HUES6 (cell line): ENCODE data around the gene NIPAL4.
"Not testable (repeated sequence)": the region's sequence is repeated elsewhere in the genome, so short reads cannot be mapped to it uniquely, and the experiment has no call there.

Experiments
- H3K27ac ChIP-seq: 2 replicates; pipeline ENCODE4 v1.7.0; 2013; ENCODE audit warnings: low read depth, mild to moderate bottlenecking, low read length, inconsistent platforms
- H3K27me3 ChIP-seq: 2 replicates; pipeline ENCODE4 v1.6.1; 2013; ENCODE audit warnings: low read length; ENCODE audit not compliant: control insufficient read depth, insufficient read depth
- H3K36me3 ChIP-seq: 2 replicates; pipeline ENCODE4 v1.6.1; 2013; ENCODE audit warnings: low read length; ENCODE audit not compliant: control insufficient read depth, insufficient read depth
- H3K4me1 ChIP-seq: 2 replicates; pipeline ENCODE4 v1.6.1; 2013; ENCODE audit warnings: low read length; ENCODE audit not compliant: control insufficient read depth, insufficient read depth
- H3K4me3 ChIP-seq: 2 replicates; pipeline ENCODE4 v1.5.1; 2013; ENCODE audit warnings: low read depth, low read length
- H3K9ac ChIP-seq: one replicate; pipeline ENCODE4 v1.6.1; 2013; ENCODE audit warnings: mild to moderate bottlenecking, low read length
- H3K9me3 ChIP-seq: 2 replicates; pipeline ENCODE4 v1.6.1; 2013; ENCODE audit warnings: low read depth, low read length; ENCODE audit not compliant: control insufficient read depth, insufficient read depth

Gene NIPAL4

GRCh38 chr5:157476702-157477408, 16.8 kb downstream of the NIPAL4 start:
- Histone ChIP-seq H3K27me3 (no peaks in the 10 kb centered on the region), H3K4me3 (no peak overlapping the region), H3K9ac (no peak overlapping the region), H3K36me3 (peaks cover 23% of the 10 kb centered on the region; the same call in 1 of the 2 replicates), H3K9me3 (no peaks in the 10 kb centered on the region), H3K27ac (no peak overlapping the region), H3K4me1 (peaks cover 23% of the 10 kb centered on the region)

GRCh38 chr5:157477814-157478494, 17.9 kb downstream of the NIPAL4 start:
- Histone ChIP-seq H3K9ac (no peak overlapping the region), H3K27me3 (no peaks in the 10 kb centered on the region), H3K36me3 (peaks cover 19% of the 10 kb centered on the region; the same call in 1 of the 2 replicates), H3K4me1 (peaks cover 23% of the 10 kb centered on the region), H3K4me3 (no peak overlapping the region), H3K9me3 (no peaks in the 10 kb centered on the region), H3K27ac (no peak overlapping the region)

- H3K9me3 ChIP-seq = no peaks in the 10 kb centered on the region
- no peak overlapping the region for H3K9ac ChIP-seq
- peaks cover 19% of the 10 kb centered on the region; the same call in 1 of the 2 replicates for H3K36me3 ChIP-seq
- H3K4me3 ChIP-seq = no peak overlapping the region
- no peaks in the 10 kb centered on the region for H3K27me3 ChIP-seq
- no peak overlapping the region for H3K27ac ChIP-seq
- H3K4me1 ChIP-seq = peaks cover 23% of the 10 kb centered on the region
These were observed 18.7 kb downstream of the NIPAL4 start for GRCh38 chr5:157478726-157479125.

- H3K4me3 ChIP-seq = no peak overlapping the region
- no peaks in the 10 kb centered on the region for H3K9me3 ChIP-seq
- peaks cover 23% of the 10 kb centered on the region for H3K4me1 ChIP-seq
- peaks cover 19% of the 10 kb centered on the region; the same call in 1 of the 2 replicates for H3K36me3 ChIP-seq
- no peak overlapping the region for H3K27ac ChIP-seq
- no peak overlapping the region for H3K9ac ChIP-seq
- H3K27me3 ChIP-seq = no peaks in the 10 kb centered on the region
These were observed 19.2 kb downstream of the NIPAL4 start for GRCh38 chr5:157479166-157479565.

GRCh38 chr5:157479612-157480510, 19.8 kb downstream of the NIPAL4 start:
- Histone ChIP-seq H3K27me3 (no peaks in the 10 kb centered on the region), H3K9ac (no peak overlapping the region), H3K4me3 (no peak overlapping the region), H3K27ac (no peak overlapping the region), H3K9me3 (no peaks in the 10 kb centered on the region), H3K4me1 (peaks cover 23% of the 10 kb centered on the region), H3K36me3 (peaks cover 25% of the 10 kb centered on the region; the same call in 1 of the 2 replicates)

- Histone ChIP-seq H3K36me3 (peaks cover 34% of the 10 kb centered on the region; the same call in 1 of the 2 replicates), H3K9ac (no peak overlapping the region), H3K27ac (no peak overlapping the region), H3K4me1 (peaks cover 23% of the 10 kb centered on the region), H3K9me3 (no peaks in the 10 kb centered on the region), H3K27me3 (no peaks in the 10 kb centered on the region), H3K4me3 (no peak overlapping the region)
These were observed 21.3 kb downstream of the NIPAL4 start for GRCh38 chr5:157481265-157481664.

GRCh38 chr5:157481666-157482065, 21.7 kb downstream of the NIPAL4 start:
- Histone ChIP-seq H3K4me1 (peaks cover 23% of the 10 kb centered on the region), H3K27me3 (no peaks in the 10 kb centered on the region), H3K9me3 (no peaks in the 10 kb centered on the region), H3K36me3 (peaks cover 38% of the 10 kb centered on the region; the same call in 1 of the 2 replicates), H3K27ac (no peak overlapping the region), H3K4me3 (no peak overlapping the region), H3K9ac (no peak overlapping the region)

- peaks cover 48% of the 10 kb centered on the region for H3K36me3 ChIP-seq
- not testable (repeated sequence) for H3K9ac ChIP-seq, H3K9me3 ChIP-seq, H3K27me3 ChIP-seq, H3K4me3 ChIP-seq, H3K27ac ChIP-seq
- H3K4me1 ChIP-seq = peaks cover 23% of the 10 kb centered on the region
These were observed 22.7 kb downstream of the NIPAL4 start for GRCh38 chr5:157482702-157483101.

- Histone ChIP-seq H3K27ac (no peak overlapping the region), H3K4me3 (no peak overlapping the region), H3K9ac (no peak overlapping the region), H3K9me3 (no peaks in the 10 kb centered on the region), H3K36me3 (peaks cover 60% of the 10 kb centered on the region), H3K4me1 (peaks cover 6% of the 10 kb centered on the region), H3K27me3 (no peaks in the 10 kb centered on the region)
These were observed 24.8 kb downstream of the NIPAL4 start for GRCh38 chr5:157484768-157485167.

GRCh38 chr5:157485340-157485739, 25.3 kb downstream of the NIPAL4 start:
- Histone ChIP-seq H3K9me3 (no peaks in the 10 kb centered on the region), H3K9ac (no peak overlapping the region), H3K36me3 (peaks cover 61% of the 10 kb centered on the region), H3K4me1 (peaks cover under 1% of the 10 kb centered on the region; the same call in 1 of the 2 replicates), H3K4me3 (no peak overlapping the region), H3K27ac (no peak overlapping the region), H3K27me3 (no peaks in the 10 kb centered on the region)
